HG03064 (cell line): ENCODE measurements around the gene MACROD2.
"Not testable (repeated sequence)": the region's sequence is repeated elsewhere in the genome, so short reads cannot be mapped to it uniquely, and the experiment has no call there.

Experiments
- ATAC-seq: cut with Tn5 transposase; IDR thresholded peaks from one replicate; pipeline ENCODE4 v1.9.1; 2021; ENCODE audit warnings: low read depth; ENCODE audit not compliant: unreplicated experiment

The MACROD2 gene

DNA sequence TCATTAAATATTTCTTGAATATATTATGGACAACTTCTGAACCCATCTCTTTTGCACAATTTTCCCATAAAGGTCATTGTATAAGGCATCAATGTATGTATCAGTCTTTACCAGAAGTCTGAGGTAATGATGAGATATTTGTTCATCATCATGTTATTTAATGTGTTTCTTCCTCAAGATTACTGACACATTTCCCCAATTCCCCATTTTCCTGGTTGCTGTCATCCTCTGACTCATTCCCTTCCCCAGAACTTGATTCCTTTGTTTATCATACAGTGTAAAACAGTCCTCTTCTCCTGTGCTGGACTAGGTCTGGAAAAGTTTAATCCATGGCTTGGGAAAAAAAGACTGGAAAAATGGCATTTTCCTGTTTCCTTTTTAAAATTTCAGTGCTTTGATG lies 450.0 kb downstream of the MACROD2 start:
- no peak for ATAC-seq

DNA sequence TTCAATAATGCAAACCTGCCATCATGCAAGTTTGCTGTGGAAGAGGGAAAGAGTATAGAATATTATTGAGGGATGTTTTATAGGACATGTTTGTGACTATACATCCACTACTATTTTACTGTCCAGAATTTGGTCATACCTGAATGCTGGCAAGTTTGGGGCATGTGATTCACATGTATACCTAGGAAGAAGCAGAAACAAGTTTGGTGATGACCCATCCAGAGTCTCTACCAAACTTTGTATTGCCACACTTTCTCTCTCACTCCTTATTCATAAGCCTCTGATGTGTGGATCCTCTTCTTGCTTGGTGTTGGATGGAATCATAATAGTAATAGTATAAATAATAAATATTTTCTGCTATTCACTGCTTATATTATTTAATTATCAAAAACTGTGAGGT lies 450.6 kb downstream of the MACROD2 start:
- ATAC-seq: no peak

GRCh38 chr20:14446446-14446845 lies 451.1 kb downstream of the MACROD2 start:
- no peak for ATAC-seq

GRCh38 chr20:14449323-14449722 lies 454.0 kb downstream of the MACROD2 start:
- no peak for ATAC-seq

- no peak for ATAC-seq
Observed at GRCh38 chr20:14450256-14450655, 454.9 kb downstream of the MACROD2 start.

DNA sequence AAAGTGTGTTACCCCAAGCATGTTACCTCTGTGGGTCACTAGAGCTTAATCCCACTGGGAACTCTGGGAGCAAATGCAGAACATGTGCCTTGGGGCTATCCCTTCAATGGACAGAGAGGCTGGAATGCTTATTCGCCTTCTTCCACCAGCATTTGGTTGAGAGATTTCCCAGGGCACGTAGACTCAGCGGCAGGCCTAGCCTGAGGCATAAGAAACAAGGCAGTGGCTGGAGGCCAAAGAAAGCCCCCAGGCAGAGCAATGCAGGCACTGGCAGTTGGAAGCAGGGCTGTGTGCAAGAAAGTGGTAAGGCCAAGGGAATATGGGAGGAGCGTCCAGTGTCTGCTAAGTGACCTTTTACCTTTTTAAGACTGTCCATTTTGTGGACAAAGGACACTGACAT lies 456.1 kb downstream of the MACROD2 start:
- no peak for ATAC-seq

DNA sequence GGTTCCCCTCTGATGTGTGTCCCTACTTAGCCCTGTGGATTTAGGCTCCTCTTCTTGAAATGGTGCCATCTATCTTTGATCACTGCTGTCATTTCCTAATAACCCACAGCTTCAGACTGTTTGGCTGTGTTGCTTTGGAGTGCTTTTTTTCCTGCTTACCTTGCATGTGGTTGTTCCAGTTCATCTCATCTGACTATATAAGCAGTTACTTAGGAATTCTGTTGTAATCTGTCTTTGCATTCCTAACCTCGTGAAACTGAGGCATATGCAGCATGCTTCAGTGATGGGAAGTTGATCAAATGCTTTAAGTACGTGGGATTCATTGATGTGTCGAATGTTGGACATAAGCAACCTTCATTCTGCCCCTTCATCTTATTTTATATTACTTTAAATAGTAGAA lies 457.9 kb downstream of the MACROD2 start:
- ATAC-seq: no peak

GRCh38 chr20:14454296-14454695 lies 459.0 kb downstream of the MACROD2 start:
- ATAC-seq: no peak

DNA sequence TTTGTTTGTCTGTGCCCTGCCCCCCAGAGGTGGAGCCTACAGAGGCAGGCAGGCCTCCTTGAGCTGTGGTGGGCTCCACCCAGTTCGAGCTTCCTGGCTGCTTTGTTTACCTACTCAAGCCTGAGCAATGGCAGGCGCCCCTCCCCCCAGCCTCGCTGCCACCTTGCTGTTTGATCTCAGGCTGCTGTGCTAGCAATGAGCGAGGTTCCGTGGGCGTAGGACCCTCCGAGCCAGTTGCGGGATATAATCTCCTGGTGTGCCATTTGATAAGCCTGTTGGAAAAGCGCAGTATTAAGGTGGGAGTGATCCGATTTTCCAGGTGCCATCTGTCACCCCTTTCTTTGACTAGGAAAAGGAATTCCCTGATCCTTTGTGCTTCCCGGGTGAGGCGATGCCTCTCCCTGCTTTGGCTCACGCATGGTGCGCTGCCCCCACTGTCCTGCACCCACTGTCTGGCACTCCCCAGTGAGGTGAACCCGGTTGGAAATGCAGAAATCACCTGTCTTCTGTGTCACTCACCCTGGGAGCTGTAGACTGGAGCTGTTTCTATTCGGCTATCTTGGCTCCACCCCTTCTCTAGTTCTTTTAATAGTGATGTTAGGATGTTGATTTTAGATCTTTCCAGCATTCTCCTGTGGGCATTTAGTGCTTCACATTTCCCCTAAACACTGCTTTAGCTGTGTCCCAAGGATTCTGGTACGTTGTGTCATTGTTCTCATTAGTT lies 471.9 kb downstream of the MACROD2 start:
- not testable (repeated sequence) for ATAC-seq

- no peak for ATAC-seq
Observed at GRCh38 chr20:14470231-14470899, 475.0 kb downstream of the MACROD2 start.

- ATAC-seq: no peak
Observed at GRCh38 chr20:14470977-14471661, 475.8 kb downstream of the MACROD2 start.

DNA sequence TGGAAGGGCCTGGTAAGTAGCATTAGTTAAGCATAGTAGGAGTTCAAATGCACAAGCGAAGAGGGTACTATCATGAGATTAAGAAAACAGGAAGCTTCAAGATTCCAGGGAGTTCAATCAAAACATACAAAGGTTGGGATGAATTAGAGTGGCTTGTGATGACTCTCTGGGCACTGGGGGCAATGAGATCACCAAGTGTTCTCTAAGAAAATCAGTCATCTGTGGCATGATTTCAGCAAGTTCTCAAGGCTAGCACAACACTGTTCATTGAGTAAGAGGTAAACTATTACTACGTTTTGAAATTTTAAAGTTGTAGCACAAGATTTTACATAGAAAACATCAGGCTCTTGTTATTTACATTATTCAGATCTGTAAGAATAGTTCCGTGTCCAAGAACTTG lies 481.8 kb downstream of the MACROD2 start:
- no peak for ATAC-seq

GRCh38 chr20:14478126-14478525 lies 482.8 kb downstream of the MACROD2 start:
- ATAC-seq: no peak

DNA sequence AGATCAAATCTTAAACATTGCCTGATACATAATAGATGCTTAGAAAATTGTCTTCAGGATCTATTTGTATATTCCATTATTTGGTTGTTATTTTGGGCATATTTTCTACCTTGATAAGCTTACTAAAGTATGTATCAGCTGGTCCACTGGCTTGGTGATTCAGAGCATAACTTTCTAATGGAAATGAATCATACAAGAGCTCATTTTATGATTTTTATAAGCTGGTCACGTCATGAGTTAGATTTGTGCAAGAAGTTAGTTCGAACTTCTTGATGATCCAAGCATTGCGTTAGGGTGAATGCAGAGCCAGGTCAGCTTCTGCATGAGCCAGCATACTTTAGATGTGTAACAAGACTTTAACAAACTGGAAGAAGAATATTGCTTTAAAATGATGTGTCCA lies 486.5 kb downstream of the MACROD2 start:
- no peak for ATAC-seq

- ATAC-seq: no peak
Observed at GRCh38 chr20:14488212-14488611, 492.9 kb downstream of the MACROD2 start.

GRCh38 chr20:14488756-14489479 lies 493.6 kb downstream of the MACROD2 start:
- no peak for ATAC-seq

DNA sequence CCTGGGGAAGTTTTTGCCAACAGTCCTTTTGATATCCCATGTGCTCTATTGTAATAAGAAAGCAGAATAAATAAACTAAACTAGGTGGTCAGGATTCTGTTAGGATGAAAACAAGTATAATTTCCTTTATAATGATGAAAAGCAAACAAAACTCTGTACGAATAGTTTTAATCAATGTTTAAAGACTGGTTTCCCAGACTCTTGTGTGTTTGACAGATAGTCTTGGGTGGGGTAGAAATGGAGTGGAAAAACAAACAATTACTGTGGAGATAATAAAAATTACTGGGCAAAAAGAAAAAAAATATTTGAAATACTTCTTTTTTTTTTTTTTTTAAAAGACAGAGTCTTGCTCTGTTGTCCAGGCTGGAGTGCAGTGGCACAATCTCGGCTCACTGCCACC lies 494.2 kb downstream of the MACROD2 start:
- no peak for ATAC-seq

GRCh38 chr20:14491436-14491835 lies 496.1 kb downstream of the MACROD2 start:
- no peak for ATAC-seq

DNA sequence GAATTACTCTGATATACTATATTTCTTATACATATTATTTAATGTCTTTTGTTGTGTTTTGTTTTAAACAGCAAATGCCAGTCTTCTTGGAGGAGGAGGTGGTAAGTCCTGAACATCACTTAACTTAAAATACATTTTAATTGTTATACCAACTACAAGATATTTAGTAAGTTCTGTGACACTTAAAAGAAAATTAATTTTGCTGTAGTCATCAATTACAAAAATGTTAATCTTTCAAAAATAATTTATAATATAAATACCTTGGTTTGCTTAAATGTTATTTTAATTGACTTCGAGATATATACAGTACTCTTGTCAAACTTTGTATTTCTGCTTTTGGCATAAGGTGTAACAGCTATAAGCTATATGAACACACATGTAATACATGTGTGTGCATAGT lies 498.1 kb downstream of the MACROD2 start:
- no peak for ATAC-seq

GRCh38 chr20:14494355-14494754 lies 499.0 kb downstream of the MACROD2 start:
- no peak for ATAC-seq

- no peak for ATAC-seq
Observed at GRCh38 chr20:14495066-14495465, 499.8 kb downstream of the MACROD2 start.
